GM12874 (cell line): Measurements from ENCODE around the gene MGA.

Experiments
- CTCF ChIP-seq: IDR thresholded peaks from 2 replicates; pipeline ENCODE4 v1.5.1; 2011; ENCODE audit warnings: low read depth, mild to moderate bottlenecking, control low read depth, low read length, moderate library complexity; ENCODE audit not compliant: insufficient read depth

The MGA gene

GRCh38 chr15:41778521-41778920, 118.3 kb downstream of the MGA start:
- TF ChIP-seq CTCF = no peak

GRCh38 chr15:41779662-41780157, 119.5 kb downstream of the MGA start:
- TF ChIP-seq CTCF = no peak

GRCh38 chr15:41780266-41780665, 120.1 kb downstream of the MGA start:
- no peak for TF ChIP-seq CTCF

- TF ChIP-seq CTCF = no peak
Measured at GRCh38 chr15:41780727-41781126, 120.5 kb downstream of the MGA start.

- no peak for TF ChIP-seq CTCF
Measured at GRCh38 chr15:41782371-41783282, 122.4 kb downstream of the MGA start.

GRCh38 chr15:41783296-41783695, 123.1 kb downstream of the MGA start:
- no peak for TF ChIP-seq CTCF

- TF ChIP-seq CTCF = no peak
Measured at GRCh38 chr15:41788262-41788661, 128.1 kb downstream of the MGA start.
